Measurements from ENCODE around the gene IL4. TPM values are rescaled to one million over a fixed set of nuclear protein-coding genes. Genes with fewer than 3 reads are reported as not detected.

The IL4 gene
- total RNA-seq, 2 experiments from 2014 or later, result not detected

GRCh38 chr5:132666310-132667123, 7.3 kb upstream of the IL4 start:
- ATAC-seq (ENCODE audit: poor library complexity), result no peak
- POLR2A ChIA-PET, result no interaction called here

GRCh38 chr5:132667309-132667708, 6.5 kb upstream of the IL4 start:
- H3K9me3 ChIP-seq (ENCODE audit: control insufficient read depth in 1 of 2, insufficient read depth in 1 of 2, low read length in 2 of 2), result peaks cover 0 to 3% of the 10 kb centered on the region in 2 experiments
- CTCF ChIA-PET, result no interaction called here
- H3K27ac Mint-ChIP-seq, result no peak overlapping the region
- H3K27ac ChIP-seq (ENCODE audit: low read depth in 1 of 2, low read length in 2 of 2), result no peak overlapping the region
- ATAC-seq (ENCODE audit: poor library complexity) (no peak), DNase-seq (no peak)
- no peaks in the 10 kb centered on the region for H3K27me3 Mint-ChIP-seq
- POLR2A ChIA-PET, result no interaction called here
- no peaks in the 10 kb centered on the region for H3K36me3 Mint-ChIP-seq (ENCODE audit: low read depth)
- no peaks in the 10 kb centered on the region for H3K9me3 Mint-ChIP-seq
- no peaks in the 10 kb centered on the region for H3K4me1 Mint-ChIP-seq (ENCODE audit: low read depth)
- no peaks in the 10 kb centered on the region for H3K27me3 ChIP-seq (ENCODE audit: control insufficient read depth in 1 of 2, insufficient read depth in 2 of 2, low read length in 2 of 2)
- no peak overlapping the region for H3K4me3 Mint-ChIP-seq
- no peak overlapping the region for H3K4me3 ChIP-seq (ENCODE audit: low read length)
- TF ChIP-seq CTCF (IDR thresholded peaks at IDR 0.05), result no peak
- intact Hi-C loops (cut with DNase I, micrococcal nuclease), result no loop called here
- H3K4me1 ChIP-seq (ENCODE audit: insufficient read depth, low read length), result peaks cover 17% of the 10 kb centered on the region
- H3K36me3 ChIP-seq (ENCODE audit: insufficient read depth, low read length), result no peaks in the 10 kb centered on the region

More at GRCh38 chr5:132666310-132667123, 7.3 kb upstream of the IL4 start:
- peaks cover 17% of the 10 kb centered on the region for H3K4me1 ChIP-seq (ENCODE audit: insufficient read depth, low read length)
- Mint-ChIP-seq H3K27ac (no peak overlapping the region), H3K36me3 (ENCODE audit: low read depth) (no peaks in the 10 kb centered on the region), H3K4me3 (no peak overlapping the region), H3K27me3 (no peaks in the 10 kb centered on the region), H3K9me3 (no peaks in the 10 kb centered on the region), H3K4me1 (ENCODE audit: low read depth) (no peaks in the 10 kb centered on the region)
- no peak for DNase-seq
- H3K27me3 ChIP-seq (ENCODE audit: control insufficient read depth in 1 of 2, insufficient read depth in 2 of 2, low read length in 2 of 2), result no peaks in the 10 kb centered on the region
- CTCF ChIA-PET, result no interaction called here
- peaks cover 0 to 3% of the 10 kb centered on the region in 2 experiments for H3K9me3 ChIP-seq (ENCODE audit: control insufficient read depth in 1 of 2, insufficient read depth in 1 of 2, low read length in 2 of 2)
- intact Hi-C loops (cut with DNase I, micrococcal nuclease), result no loop called here
- H3K27ac ChIP-seq (ENCODE audit: low read depth in 1 of 2, low read length in 2 of 2), result no peak overlapping the region
- TF ChIP-seq CTCF (IDR thresholded peaks at IDR 0.05), result no peak
- H3K36me3 ChIP-seq (ENCODE audit: insufficient read depth, low read length), result no peaks in the 10 kb centered on the region
- no peak overlapping the region for H3K4me3 ChIP-seq (ENCODE audit: low read length)

- Mint-ChIP-seq H3K4me3 (no peak overlapping the region), H3K36me3 (ENCODE audit: low read depth) (no peaks in the 10 kb centered on the region), H3K4me1 (ENCODE audit: low read depth) (no peaks in the 10 kb centered on the region), H3K9me3 (no peaks in the 10 kb centered on the region), H3K27ac (no peak overlapping the region), H3K27me3 (no peaks in the 10 kb centered on the region)
- ChIA-PET POLR2A (no interaction called here), CTCF (no interaction called here)
- no peaks in the 10 kb centered on the region for H3K27me3 ChIP-seq (ENCODE audit: control insufficient read depth in 1 of 2, insufficient read depth in 2 of 2, low read length in 2 of 2)
- H3K36me3 ChIP-seq (ENCODE audit: insufficient read depth, low read length), result no peaks in the 10 kb centered on the region
- intact Hi-C loops (cut with DNase I, micrococcal nuclease), result no loop called here
- peaks cover 0 to 3% of the 10 kb centered on the region in 2 experiments for H3K9me3 ChIP-seq (ENCODE audit: control insufficient read depth in 1 of 2, insufficient read depth in 1 of 2, low read length in 2 of 2)
- H3K27ac ChIP-seq (ENCODE audit: low read depth in 1 of 2, low read length in 2 of 2), result no peak overlapping the region
- ATAC-seq (ENCODE audit: poor library complexity), result no peak
- no peak for TF ChIP-seq CTCF (IDR thresholded peaks at IDR 0.05)
- H3K4me1 ChIP-seq (ENCODE audit: insufficient read depth, low read length), result peaks cover 13% of the 10 kb centered on the region
- DNase-seq, result no peak
- no peak overlapping the region for H3K4me3 ChIP-seq (ENCODE audit: low read length)
Observed at GRCh38 chr5:132667761-132668705, 5.8 kb upstream of the IL4 start.
